ENCODE data around the gene KLK10. TPM values are rescaled to one million over a fixed set of nuclear protein-coding genes. Genes with fewer than 3 reads are reported as not detected.

KLK10 gene
- total RNA-seq, 4 donors from 2014 or later: 0.63 TPM; not detected in 3

DNA sequence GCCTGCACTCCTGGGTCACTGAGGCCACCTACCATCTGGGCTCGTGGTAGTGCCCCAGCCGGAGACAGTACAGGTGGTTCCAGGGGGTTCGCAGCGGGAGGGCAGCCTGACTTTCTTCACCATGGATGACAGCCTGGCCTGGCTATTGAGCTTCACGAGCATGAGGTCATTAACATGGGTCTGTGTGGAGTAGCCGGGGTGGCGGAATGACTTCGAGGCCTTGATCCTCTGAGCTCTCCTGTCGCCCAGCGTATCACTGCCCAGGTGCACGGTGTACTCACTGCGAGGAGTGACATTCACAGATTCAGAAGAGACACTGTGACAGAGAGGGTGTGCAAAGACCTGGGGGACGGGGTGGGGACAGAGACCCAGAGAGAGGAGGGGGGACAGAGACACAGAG is 39.3 kb downstream of the KLK10 start:
- no peak for DNase-seq
- intact Hi-C loops (cut with DNase I): no loop called here
- no peak overlapping the region for H3K27ac ChIP-seq
- TF ChIP-seq, protein P1, sequence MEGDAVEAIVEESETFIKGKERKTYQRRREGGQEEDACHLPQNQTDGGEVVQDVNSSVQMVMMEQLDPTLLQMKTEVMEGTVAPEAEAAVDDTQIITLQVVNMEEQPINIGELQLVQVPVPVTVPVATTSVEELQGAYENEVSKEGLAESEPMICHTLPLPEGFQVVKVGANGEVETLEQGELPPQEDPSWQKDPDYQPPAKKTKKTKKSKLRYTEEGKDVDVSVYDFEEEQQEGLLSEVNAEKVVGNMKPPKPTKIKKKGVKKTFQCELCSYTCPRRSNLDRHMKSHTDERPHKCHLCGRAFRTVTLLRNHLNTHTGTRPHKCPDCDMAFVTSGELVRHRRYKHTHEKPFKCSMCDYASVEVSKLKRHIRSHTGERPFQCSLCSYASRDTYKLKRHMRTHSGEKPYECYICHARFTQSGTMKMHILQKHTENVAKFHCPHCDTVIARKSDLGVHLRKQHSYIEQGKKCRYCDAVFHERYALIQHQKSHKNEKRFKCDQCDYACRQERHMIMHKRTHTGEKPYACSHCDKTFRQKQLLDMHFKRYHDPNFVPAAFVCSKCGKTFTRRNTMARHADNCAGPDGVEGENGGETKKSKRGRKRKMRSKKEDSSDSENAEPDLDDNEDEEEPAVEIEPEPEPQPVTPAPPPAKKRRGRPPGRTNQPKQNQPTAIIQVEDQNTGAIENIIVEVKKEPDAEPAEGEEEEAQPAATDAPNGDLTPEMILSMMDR (IDR thresholded peaks at IDR 0.05): no peak
- TF ChIP-seq POLR2A (IDR thresholded peaks at IDR 0.05): no peak
- no peak overlapping the region for H3K4me3 ChIP-seq (replicated peaks in 1 of 3)
- 48 to 64% methylated on average over 7 to 13 of the region's 13 CpGs for WGBS, 2 donors
- H3K9me3 ChIP-seq: no peaks in the 10 kb centered on the region
- no peaks in the 10 kb centered on the region for H3K27me3 ChIP-seq
- no peaks in the 10 kb centered on the region for H3K4me1 ChIP-seq
- no peaks in the 10 kb centered on the region for H3K36me3 ChIP-seq

DNA sequence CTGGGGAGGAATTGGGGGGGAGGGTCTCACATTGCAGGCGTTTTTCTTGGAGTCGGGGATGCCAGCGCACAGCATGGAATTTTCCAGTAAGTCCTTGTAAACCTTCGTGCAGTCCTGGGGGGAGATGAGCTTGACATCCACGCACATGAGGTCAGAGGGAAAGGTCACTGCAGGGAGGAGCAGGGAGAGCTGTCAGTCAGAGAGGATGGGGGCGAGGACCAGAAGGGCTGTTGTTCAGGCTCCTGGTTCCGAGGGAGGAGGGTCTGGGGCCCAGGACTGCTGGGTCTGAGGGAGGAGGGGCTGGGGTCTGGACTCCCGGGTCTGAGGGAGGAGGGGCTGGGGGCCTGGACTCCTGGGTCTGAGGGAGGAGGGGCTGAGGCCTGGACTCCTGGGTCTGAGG is 39.8 kb downstream of the KLK10 start:
- Histone ChIP-seq H3K27me3 (no peaks in the 10 kb centered on the region), H3K9me3 (no peaks in the 10 kb centered on the region), H3K36me3 (no peaks in the 10 kb centered on the region), H3K4me3 (replicated peaks in 1 of 3) (no peak overlapping the region), H3K4me1 (no peaks in the 10 kb centered on the region), H3K27ac (no peak overlapping the region)
- intact Hi-C loops (cut with DNase I): no loop called here
- WGBS, 2 donors: 58 to 63% methylated on average over 7 to 8 of the region's 8 CpGs
- DNase-seq: no peak
- TF ChIP-seq, protein P1 (IDR thresholded peaks at IDR 0.05): no peak
- no peak for TF ChIP-seq POLR2A (IDR thresholded peaks at IDR 0.05)

DNA sequence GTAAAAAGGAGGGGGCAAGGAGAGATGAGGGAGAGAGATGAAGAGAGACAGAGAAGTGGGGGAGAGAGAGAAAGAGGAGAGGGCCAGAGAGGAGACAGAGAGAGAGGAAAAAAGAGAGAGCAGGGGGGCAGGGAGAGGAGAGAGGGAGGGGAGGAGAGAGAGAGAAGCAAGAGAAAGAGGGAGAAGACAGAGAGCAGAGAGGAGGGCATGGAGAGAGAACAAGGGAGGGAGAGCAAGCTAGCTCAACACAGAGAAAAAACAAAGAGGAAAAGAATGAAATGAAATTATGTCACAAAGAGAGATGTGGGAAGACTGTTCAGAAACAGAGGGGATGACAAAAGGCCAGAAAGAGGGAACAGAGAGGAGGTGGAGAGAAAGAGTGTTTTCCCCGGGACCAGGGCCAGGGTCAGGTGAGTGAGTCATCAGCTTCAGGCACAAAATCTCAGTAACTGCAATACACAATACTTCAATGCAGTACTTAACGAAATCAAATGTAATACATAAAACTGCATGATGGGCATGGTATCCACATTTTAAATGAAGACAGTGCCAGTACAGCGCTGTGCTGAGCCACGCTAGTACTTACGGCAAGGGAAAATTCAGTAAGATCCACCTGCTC is 40.6 kb downstream of the KLK10 start:
- H3K27ac ChIP-seq: no peak overlapping the region
- no peaks in the 10 kb centered on the region for H3K27me3 ChIP-seq
- no peaks in the 10 kb centered on the region for H3K36me3 ChIP-seq
- H3K4me3 ChIP-seq (replicated peaks in 1 of 3): no peak overlapping the region
- WGBS, 2 donors: 70 to 72% methylated on average over 5 of the region's 5 CpGs
- no peak for TF ChIP-seq POLR2A (IDR thresholded peaks at IDR 0.05)
- TF ChIP-seq, protein P1 (IDR thresholded peaks at IDR 0.05): no peak
- H3K4me1 ChIP-seq: no peaks in the 10 kb centered on the region
- DNase-seq: no peak
- intact Hi-C loops (cut with DNase I): no loop called here
- no peaks in the 10 kb centered on the region for H3K9me3 ChIP-seq

DNA sequence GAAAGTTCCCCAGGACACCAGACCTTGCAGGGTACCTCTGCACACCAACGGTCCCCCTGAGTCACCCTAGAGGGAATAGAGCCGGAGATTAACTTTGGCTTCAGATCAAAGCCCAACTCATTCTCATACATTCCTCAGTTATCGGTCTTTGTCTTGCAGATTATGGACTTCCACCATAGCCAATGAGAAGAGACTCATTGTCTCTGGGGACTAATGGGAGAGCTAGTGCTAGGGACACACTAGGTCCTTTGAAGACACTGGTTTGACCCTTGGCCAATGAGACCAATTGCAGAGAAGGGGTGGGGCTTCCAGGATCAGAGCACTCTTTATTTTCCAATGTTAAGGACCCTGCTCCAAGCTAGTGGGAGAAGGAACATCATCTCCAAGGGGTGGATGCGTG is 41.9 kb downstream of the KLK10 start:
- no peak overlapping the region for H3K4me3 ChIP-seq (replicated peaks in 1 of 3)
- no peaks in the 10 kb centered on the region for H3K9me3 ChIP-seq
- TF ChIP-seq, protein P1 (IDR thresholded peaks at IDR 0.05): no peak
- TF ChIP-seq POLR2A (IDR thresholded peaks at IDR 0.05): no peak
- 84% methylated on average over 4 of the region's 4 CpGs for WGBS, 2 donors
- no peaks in the 10 kb centered on the region for H3K4me1 ChIP-seq
- intact Hi-C loops (cut with DNase I): no loop called here
- DNase-seq: no peak
- no peaks in the 10 kb centered on the region for H3K36me3 ChIP-seq
- no peak overlapping the region for H3K27ac ChIP-seq
- H3K27me3 ChIP-seq: no peaks in the 10 kb centered on the region

DNA sequence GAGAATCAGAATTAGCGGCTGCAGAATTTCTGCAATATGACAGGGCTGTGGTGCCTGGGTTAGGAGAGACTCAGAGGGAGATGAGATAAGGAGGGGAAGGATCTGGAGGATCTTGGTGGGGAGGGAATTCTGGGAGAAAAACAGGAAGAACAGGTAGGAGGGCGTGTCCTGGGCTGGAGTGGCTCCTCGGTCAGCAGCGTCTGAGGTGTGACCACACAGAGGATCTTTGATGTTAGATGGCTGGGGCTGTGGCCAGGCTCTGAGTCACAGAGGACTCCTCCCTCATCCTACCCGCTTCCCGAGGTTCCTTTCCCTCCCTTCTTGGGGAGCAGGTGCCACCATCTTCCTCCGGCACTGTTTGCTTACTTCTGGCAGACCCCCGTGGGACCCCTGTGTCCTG is 43.7 kb downstream of the KLK10 start:
- H3K9me3 ChIP-seq: no peaks in the 10 kb centered on the region
- H3K36me3 ChIP-seq: no peaks in the 10 kb centered on the region
- intact Hi-C loops (cut with DNase I): no loop called here
- H3K27me3 ChIP-seq: no peaks in the 10 kb centered on the region
- no peak overlapping the region for H3K27ac ChIP-seq
- DNase-seq: peak; percentile 55 to 82
- TF ChIP-seq, protein P1 (IDR thresholded peaks at IDR 0.05): no peak
- TF ChIP-seq POLR2A (IDR thresholded peaks at IDR 0.05): peak in 1 of 2 donors; percentile 12
- H3K4me1 ChIP-seq: no peaks in the 10 kb centered on the region
- H3K4me3 ChIP-seq (replicated peaks in 1 of 3): no peak overlapping the region
- WGBS, 2 donors: 16 to 19% methylated on average over 8 of the region's 8 CpGs

All from thyroid gland (tissue), 4 donors.